DOHH2 (cell line): ENCODE results near the gene SERPINI1.

Experiments
- CTCF ChIP-seq: fragments of 200-600 bp; sonication (generic); IDR thresholded peaks from one replicate; pipeline ENCODE4 v1.5.1; 2014; ENCODE audit warnings: antibody characterized with exemption, mild to moderate bottlenecking, low read depth, low read length; ENCODE audit not compliant: poor library complexity, severe bottlenecking
- EZH2phosphoT487 ChIP-seq: fragments of 200-600 bp; sonication (generic); IDR thresholded peaks from 2 replicates; pipeline ENCODE4 v1.6.1; 2017; ENCODE audit warnings: borderline replicate concordance, mild to moderate bottlenecking, antibody characterized with exemption, low read length, moderate library complexity, mixed read lengths

- no peak for TF ChIP-seq CTCF
- TF ChIP-seq EZH2phosphoT487: no peak
Observed at GRCh38 chr3:167874671-167875372, 139.3 kb downstream of the SERPINI1 start.
